ENCODE data around the gene WDR87. TPM values are rescaled to one million over a fixed set of nuclear protein-coding genes. Genes with fewer than 3 reads are reported as not detected.
A peak's percentile ranks its signal among the peaks of the same experiment; 100 is the strongest.

The WDR87 gene
- total RNA-seq, 1 experiment from 2014 or later, result not detected

DNA sequence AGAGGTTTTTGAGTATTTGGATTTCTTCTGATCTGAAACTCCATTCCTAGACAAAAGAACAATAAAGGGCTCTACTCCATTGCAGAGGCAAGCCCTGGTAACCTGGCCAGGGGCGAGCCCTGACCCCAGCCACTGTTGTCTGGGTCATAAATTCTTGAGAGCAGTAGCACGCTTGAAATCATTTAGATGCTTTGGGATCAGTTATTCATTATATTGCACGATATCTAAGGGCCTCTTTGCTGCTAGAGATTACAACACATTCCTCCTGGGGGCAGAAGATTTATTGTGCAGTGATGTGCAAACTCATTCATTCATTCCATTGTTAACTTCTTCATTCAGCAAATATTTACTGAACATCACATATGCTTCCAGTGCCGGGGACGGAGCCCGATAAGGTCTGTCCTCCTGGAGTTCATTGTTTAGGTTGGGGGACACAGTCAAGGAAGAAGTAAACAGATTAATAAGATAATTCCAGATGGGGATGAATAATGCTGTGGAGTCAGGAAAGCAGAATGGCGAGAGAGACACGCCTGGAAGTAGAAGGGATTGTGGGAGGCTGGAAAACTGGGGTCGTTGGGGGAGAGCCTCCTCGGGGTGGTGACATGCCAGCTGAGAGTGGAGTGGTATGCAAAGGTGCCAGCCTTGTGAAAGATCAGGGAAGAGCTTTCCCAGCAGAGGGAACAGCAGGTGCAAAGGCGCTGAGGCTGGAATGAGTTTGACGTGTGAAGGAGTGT lies 35.6 kb upstream of the WDR87 start:
- no peaks in the 10 kb centered on the region for H3K27me3 Mint-ChIP-seq (ENCODE audit: insufficient read depth, unreplicated experiment)
- no peaks in the 10 kb centered on the region for H3K9me3 Mint-ChIP-seq (ENCODE audit: unreplicated experiment)
- peak overlapping the region; percentile 13 for H3K27ac Mint-ChIP-seq (ENCODE audit: low read depth, unreplicated experiment)
- TF ChIP-seq, protein P1, sequence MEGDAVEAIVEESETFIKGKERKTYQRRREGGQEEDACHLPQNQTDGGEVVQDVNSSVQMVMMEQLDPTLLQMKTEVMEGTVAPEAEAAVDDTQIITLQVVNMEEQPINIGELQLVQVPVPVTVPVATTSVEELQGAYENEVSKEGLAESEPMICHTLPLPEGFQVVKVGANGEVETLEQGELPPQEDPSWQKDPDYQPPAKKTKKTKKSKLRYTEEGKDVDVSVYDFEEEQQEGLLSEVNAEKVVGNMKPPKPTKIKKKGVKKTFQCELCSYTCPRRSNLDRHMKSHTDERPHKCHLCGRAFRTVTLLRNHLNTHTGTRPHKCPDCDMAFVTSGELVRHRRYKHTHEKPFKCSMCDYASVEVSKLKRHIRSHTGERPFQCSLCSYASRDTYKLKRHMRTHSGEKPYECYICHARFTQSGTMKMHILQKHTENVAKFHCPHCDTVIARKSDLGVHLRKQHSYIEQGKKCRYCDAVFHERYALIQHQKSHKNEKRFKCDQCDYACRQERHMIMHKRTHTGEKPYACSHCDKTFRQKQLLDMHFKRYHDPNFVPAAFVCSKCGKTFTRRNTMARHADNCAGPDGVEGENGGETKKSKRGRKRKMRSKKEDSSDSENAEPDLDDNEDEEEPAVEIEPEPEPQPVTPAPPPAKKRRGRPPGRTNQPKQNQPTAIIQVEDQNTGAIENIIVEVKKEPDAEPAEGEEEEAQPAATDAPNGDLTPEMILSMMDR (IDR thresholded peaks at IDR 0.05; ENCODE audit: unreplicated experiment), result no peak
- no peak overlapping the region for H3K4me3 Mint-ChIP-seq (ENCODE audit: unreplicated experiment)
- no peaks in the 10 kb centered on the region for H3K4me1 Mint-ChIP-seq (ENCODE audit: insufficient read depth, unreplicated experiment)
- intact Hi-C loops (cut with micrococcal nuclease), result no loop called here
- ChIA-PET CTCF (interaction anchor here (0.7 kb wide), 1 partner anchor 8 kb away, joined by 3 read pairs; no protein-coding TSS in a partner anchor), POLR2A (no interaction called here)
- H3K36me3 Mint-ChIP-seq (ENCODE audit: insufficient read depth, unreplicated experiment), result no peaks in the 10 kb centered on the region
- DNase-seq (ENCODE audit: unreplicated experiment), result no peak
- BruUV-seq (replicated peaks), result no TSS peak

DNA sequence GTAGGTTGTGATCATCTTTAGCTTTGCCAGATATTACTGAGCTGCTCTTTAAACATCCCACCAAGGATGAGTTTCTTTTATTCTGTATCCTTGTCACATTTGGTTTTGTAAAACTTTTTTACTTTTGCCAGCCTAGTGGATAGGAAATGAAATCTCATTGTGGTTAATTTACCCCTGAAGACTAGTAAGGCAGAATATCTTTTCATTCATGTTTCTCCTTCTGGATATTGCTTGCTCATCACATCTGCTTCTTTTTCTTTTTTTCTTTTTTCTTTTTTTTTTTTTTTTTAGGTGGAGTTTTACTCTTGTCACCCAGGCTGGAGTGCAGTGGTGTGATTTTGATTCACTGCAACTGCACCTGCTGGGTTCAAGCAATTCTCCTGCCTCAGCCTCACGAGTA lies 32.0 kb upstream of the WDR87 start:
- CTCF ChIA-PET, result interaction anchor here (0.6 to 1.4 kb wide), 5 partner anchors 8 to 1986 kb away, joined by 3 to 7 read pairs (median 3); no protein-coding TSS in a partner anchor
- POLR2A ChIA-PET, result no interaction called here
- no peak overlapping the region for H3K4me3 Mint-ChIP-seq (ENCODE audit: unreplicated experiment)
- intact Hi-C loops (cut with micrococcal nuclease), result loop anchor here (10.0 kb wide), 1 partner anchor 56 kb away; no protein-coding TSS in a partner anchor
- no peak overlapping the region for H3K27ac Mint-ChIP-seq (ENCODE audit: low read depth, unreplicated experiment)
- no peak for DNase-seq (ENCODE audit: unreplicated experiment)
- no TSS peak for BruUV-seq (replicated peaks)
- H3K4me1 Mint-ChIP-seq (ENCODE audit: insufficient read depth, unreplicated experiment), result peaks cover 13% of the 10 kb centered on the region
- peaks cover 2% of the 10 kb centered on the region for H3K36me3 Mint-ChIP-seq (ENCODE audit: insufficient read depth, unreplicated experiment)
- TF ChIP-seq, protein P1 (IDR thresholded peaks at IDR 0.05; ENCODE audit: unreplicated experiment), result no peak
- H3K9me3 Mint-ChIP-seq (ENCODE audit: unreplicated experiment), result no peaks in the 10 kb centered on the region
- H3K27me3 Mint-ChIP-seq (ENCODE audit: insufficient read depth, unreplicated experiment), result no peaks in the 10 kb centered on the region

DNA sequence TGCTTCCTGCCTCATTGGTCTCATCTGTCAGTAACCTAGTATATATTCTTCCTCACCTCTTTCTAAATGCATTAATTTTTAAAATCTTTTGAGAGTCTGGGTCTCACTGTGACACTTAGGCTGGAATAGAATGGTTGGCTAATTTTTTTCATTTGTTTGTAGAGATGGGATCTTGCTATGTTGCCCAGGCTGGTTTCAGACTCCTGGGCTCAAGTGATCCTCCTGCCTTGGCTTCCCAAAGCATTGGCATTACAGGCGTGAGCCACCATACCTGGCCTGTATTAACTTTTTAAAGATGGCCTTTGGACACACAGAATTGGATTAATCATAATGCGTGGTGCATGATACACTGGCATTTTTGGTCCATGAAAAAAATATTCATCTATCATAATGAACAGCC lies 30.5 kb upstream of the WDR87 start:
- ChIA-PET POLR2A (no interaction called here), CTCF (no interaction called here)
- no peak overlapping the region for H3K4me3 Mint-ChIP-seq (ENCODE audit: unreplicated experiment)
- peaks cover 27% of the 10 kb centered on the region for H3K4me1 Mint-ChIP-seq (ENCODE audit: insufficient read depth, unreplicated experiment)
- no peak for DNase-seq (ENCODE audit: unreplicated experiment)
- no peaks in the 10 kb centered on the region for H3K9me3 Mint-ChIP-seq (ENCODE audit: unreplicated experiment)
- intact Hi-C loops (cut with micrococcal nuclease), result loop anchor here (10.0 kb wide), 1 partner anchor 58 kb away; no protein-coding TSS in a partner anchor
- BruUV-seq (replicated peaks), result no TSS peak
- TF ChIP-seq, protein P1 (IDR thresholded peaks at IDR 0.05; ENCODE audit: unreplicated experiment), result no peak
- peaks cover 7% of the 10 kb centered on the region for H3K36me3 Mint-ChIP-seq (ENCODE audit: insufficient read depth, unreplicated experiment)
- H3K27ac Mint-ChIP-seq (ENCODE audit: low read depth, unreplicated experiment), result no peak overlapping the region
- no peaks in the 10 kb centered on the region for H3K27me3 Mint-ChIP-seq (ENCODE audit: insufficient read depth, unreplicated experiment)

DNA sequence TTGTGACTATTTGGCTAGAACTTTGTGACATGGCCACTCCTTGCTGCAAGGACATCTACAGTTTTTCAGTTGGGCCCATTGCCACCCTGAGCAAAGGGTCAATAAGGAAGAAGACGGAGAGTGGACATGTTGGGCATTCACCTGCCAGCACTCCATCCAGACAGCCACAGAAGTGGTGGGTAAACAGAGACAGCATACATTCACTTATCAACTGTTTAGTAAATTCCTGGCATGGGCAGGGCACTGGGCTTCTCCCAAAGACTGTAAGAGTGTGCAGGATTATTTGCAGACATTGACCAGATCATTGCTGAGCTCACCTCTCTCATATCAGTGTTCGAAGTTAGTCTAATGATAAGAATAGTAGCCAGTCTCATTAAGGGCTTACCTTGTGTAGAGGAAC lies 29.8 kb upstream of the WDR87 start:
- peaks cover 30% of the 10 kb centered on the region for H3K4me1 Mint-ChIP-seq (ENCODE audit: insufficient read depth, unreplicated experiment)
- H3K9me3 Mint-ChIP-seq (ENCODE audit: unreplicated experiment), result no peaks in the 10 kb centered on the region
- no peaks in the 10 kb centered on the region for H3K27me3 Mint-ChIP-seq (ENCODE audit: insufficient read depth, unreplicated experiment)
- DNase-seq (ENCODE audit: unreplicated experiment), result no peak
- H3K27ac Mint-ChIP-seq (ENCODE audit: low read depth, unreplicated experiment), result no peak overlapping the region
- ChIA-PET POLR2A (no interaction called here), CTCF (no interaction called here)
- TF ChIP-seq, protein P1 (IDR thresholded peaks at IDR 0.05; ENCODE audit: unreplicated experiment), result no peak
- H3K4me3 Mint-ChIP-seq (ENCODE audit: unreplicated experiment), result no peak overlapping the region
- H3K36me3 Mint-ChIP-seq (ENCODE audit: insufficient read depth, unreplicated experiment), result peaks cover 7% of the 10 kb centered on the region
- intact Hi-C loops (cut with micrococcal nuclease), result loop anchor here (10.0 kb wide), 1 partner anchor 59 kb away; no protein-coding TSS in a partner anchor
- BruUV-seq (replicated peaks), result no TSS peak

Measured in MCF 10A (cell line).